OCI-LY1 (cell line): Measurements from ENCODE around the gene PTCD3.
A peak's percentile ranks its signal among the peaks of the same experiment; 100 is the strongest.

Experiments used
- H2AFZ ChIP-seq: fragments of 200-600 bp; sonication (generic), shearing (Covaris generic); 2 replicates; pipeline ENCODE4 v1.6.0; 2014; ENCODE audit warnings: antibody characterized with exemption, mild to moderate bottlenecking, low read length
- H3F3A ChIP-seq: fragments of 200-600 bp; sonication (generic), shearing (Covaris generic); 2 replicates; pipeline ENCODE4 v1.6.0; 2014; ENCODE audit warnings: mild to moderate bottlenecking, antibody characterized with exemption, low read length, moderate library complexity; ENCODE audit not compliant: insufficient read depth
- H3K27ac ChIP-seq: fragments of 200-600 bp; sonication (generic); 2 replicates; pipeline ENCODE4 v1.5.1; 2014; ENCODE audit warnings: low read length, mixed run types, mild to moderate bottlenecking, low read depth; ENCODE audit not compliant: poor library complexity, severe bottlenecking
- H3K27me3 ChIP-seq: fragments of 200-600 bp; sonication (generic); 2 replicates; pipeline ENCODE4 v1.6.0; 2014; ENCODE audit warnings: antibody characterized with exemption, mild to moderate bottlenecking, low read length, moderate library complexity; ENCODE audit not compliant: insufficient read depth
- H3K36me3 ChIP-seq: fragments of 200-600 bp; sonication (generic); 2 replicates; pipeline ENCODE4 v1.6.1; 2014; ENCODE audit warnings: mild to moderate bottlenecking, antibody characterized with exemption, low read length, moderate library complexity, mixed read lengths; ENCODE audit not compliant: insufficient read depth
- H3K4me1 ChIP-seq: fragments of 200-600 bp; sonication (generic); 2 replicates; pipeline ENCODE4 v1.5.1; 2014; ENCODE audit warnings: mild to moderate bottlenecking, low read length, moderate library complexity; ENCODE audit not compliant: insufficient read depth, severe bottlenecking
- H3K4me2 ChIP-seq: fragments of 200-600 bp; sonication (generic), shearing (Covaris generic); 2 replicates; pipeline ENCODE4 v1.6.1; 2014; ENCODE audit warnings: low read length
- H3K4me3 ChIP-seq: fragments of 200-600 bp; sonication (generic); 2 replicates; pipeline ENCODE4 v1.5.1; 2014; ENCODE audit warnings: low read length, low read depth, mild to moderate bottlenecking, mixed read lengths; ENCODE audit not compliant: poor library complexity, severe bottlenecking
- H3K79me2 ChIP-seq: fragments of 200-600 bp; shearing (Covaris generic); 2 replicates; pipeline ENCODE4 v1.6.1; 2016; ENCODE audit warnings: mixed run types, low read length, mixed read lengths; ENCODE audit not compliant: insufficient read depth
- H3K9ac ChIP-seq: fragments of 200-600 bp; sonication (generic), shearing (Covaris generic); 2 replicates; pipeline ENCODE4 v1.6.1; 2014; ENCODE audit warnings: mild to moderate bottlenecking, low read length, mixed read lengths
- H3K9me2 ChIP-seq: fragments of 200-600 bp; sonication (generic), shearing (Covaris generic); 2 replicates; pipeline ENCODE4 v1.6.1; 2014; ENCODE audit warnings: low read depth, mild to moderate bottlenecking, low read length, mixed read lengths
- H3K9me3 ChIP-seq: fragments of 200-600 bp; shearing (Covaris generic); 2 replicates; pipeline ENCODE4 v1.6.1; 2014; ENCODE audit warnings: low read length, mixed read lengths
- H4K20me1 ChIP-seq: fragments of 200-600 bp; sonication (generic), shearing (Covaris generic); 2 replicates; pipeline ENCODE4 v1.6.0; 2016; ENCODE audit warnings: mild to moderate bottlenecking, low read length; ENCODE audit not compliant: insufficient read depth
- EZH2 ChIP-seq: fragments of 200-600 bp; sonication (generic), shearing (Covaris generic); IDR thresholded peaks from 2 replicates; pipeline ENCODE4 v1.8.0; 2017; ENCODE audit warnings: borderline replicate concordance, mixed run types, mild to moderate bottlenecking, antibody characterized with exemption, low read length, moderate library complexity, mixed read lengths
- TF ChIP-seq, protein P1 (sequence below): fragments of 200-600 bp; sonication (generic), shearing (Covaris generic); IDR thresholded peaks from 2 replicates; pipeline ENCODE4 v1.5.1; 2017; ENCODE audit warnings: mild to moderate bottlenecking, antibody characterized with exemption, low read length, moderate library complexity, mixed read lengths

Gene PTCD3

DNA sequence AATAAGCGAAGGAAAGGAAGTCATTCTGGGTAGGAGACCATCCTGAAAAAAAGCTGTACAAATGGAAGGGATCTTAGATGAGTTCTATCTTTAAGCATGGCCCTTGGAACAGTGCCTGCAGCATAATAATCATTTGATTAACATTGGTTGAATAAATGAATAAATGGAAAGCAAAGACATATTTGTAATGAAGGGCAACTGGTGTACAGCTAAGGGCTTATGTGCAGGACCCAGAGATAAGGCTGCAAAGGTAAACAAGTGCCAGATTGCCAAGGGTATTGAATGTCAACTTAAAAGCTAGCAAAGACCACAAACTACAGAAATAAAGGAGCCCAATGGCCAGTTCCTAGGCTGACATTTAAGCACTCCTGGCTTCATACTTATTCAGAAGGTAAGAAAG is 69.8 kb downstream of the PTCD3 start:
- peaks cover 6% of the 10 kb centered on the region for H3K79me2 ChIP-seq
- H3K9me3 ChIP-seq, result no peaks in the 10 kb centered on the region
- H3K4me2 ChIP-seq, result no peak overlapping the region
- no peaks in the 10 kb centered on the region for H3F3A ChIP-seq
- no peak overlapping the region for H2AFZ ChIP-seq
- H3K4me1 ChIP-seq, result no peaks in the 10 kb centered on the region
- no peak overlapping the region for H3K4me3 ChIP-seq
- H3K27me3 ChIP-seq, result no peaks in the 10 kb centered on the region
- peaks cover 85% of the 10 kb centered on the region for H3K36me3 ChIP-seq
- H3K9me2 ChIP-seq, result no peaks in the 10 kb centered on the region
- H3K9ac ChIP-seq, result no peak overlapping the region
- no peak overlapping the region for H3K27ac ChIP-seq
- TF ChIP-seq, protein P1, sequence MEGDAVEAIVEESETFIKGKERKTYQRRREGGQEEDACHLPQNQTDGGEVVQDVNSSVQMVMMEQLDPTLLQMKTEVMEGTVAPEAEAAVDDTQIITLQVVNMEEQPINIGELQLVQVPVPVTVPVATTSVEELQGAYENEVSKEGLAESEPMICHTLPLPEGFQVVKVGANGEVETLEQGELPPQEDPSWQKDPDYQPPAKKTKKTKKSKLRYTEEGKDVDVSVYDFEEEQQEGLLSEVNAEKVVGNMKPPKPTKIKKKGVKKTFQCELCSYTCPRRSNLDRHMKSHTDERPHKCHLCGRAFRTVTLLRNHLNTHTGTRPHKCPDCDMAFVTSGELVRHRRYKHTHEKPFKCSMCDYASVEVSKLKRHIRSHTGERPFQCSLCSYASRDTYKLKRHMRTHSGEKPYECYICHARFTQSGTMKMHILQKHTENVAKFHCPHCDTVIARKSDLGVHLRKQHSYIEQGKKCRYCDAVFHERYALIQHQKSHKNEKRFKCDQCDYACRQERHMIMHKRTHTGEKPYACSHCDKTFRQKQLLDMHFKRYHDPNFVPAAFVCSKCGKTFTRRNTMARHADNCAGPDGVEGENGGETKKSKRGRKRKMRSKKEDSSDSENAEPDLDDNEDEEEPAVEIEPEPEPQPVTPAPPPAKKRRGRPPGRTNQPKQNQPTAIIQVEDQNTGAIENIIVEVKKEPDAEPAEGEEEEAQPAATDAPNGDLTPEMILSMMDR, result no peak
- no peak for TF ChIP-seq EZH2
- 0 out of 2 replicates have a peak, but pooled peaks cover 3% of the 10 kb centered on the region for H4K20me1 ChIP-seq

DNA sequence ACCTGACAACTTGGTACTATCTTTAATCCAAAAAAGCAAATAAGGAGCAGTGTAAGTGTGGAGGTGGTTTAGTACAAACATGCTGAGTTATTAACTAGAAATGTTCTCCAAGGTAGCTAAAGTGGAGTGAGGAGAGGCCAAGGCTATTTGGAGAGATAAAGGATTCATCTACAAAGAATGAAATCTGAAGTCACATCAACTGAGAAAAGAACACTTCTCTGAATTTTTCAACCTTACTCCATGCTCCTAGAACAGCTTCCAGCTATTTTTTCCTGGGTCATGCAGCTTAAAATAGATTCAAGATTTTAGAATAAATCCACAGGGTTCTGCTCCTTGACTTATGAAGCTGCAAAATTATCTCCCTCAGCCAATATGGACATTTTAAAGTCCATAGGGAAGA is 70.6 kb downstream of the PTCD3 start:
- Histone ChIP-seq H3K4me1 (no peaks in the 10 kb centered on the region), H3F3A (no peaks in the 10 kb centered on the region), H2AFZ (no peak overlapping the region), H3K9me3 (no peaks in the 10 kb centered on the region), H3K36me3 (peaks cover 82% of the 10 kb centered on the region), H4K20me1 (peaks cover 5% of the 10 kb centered on the region; the same call in 1 of the 2 replicates), H3K4me3 (no peak overlapping the region), H3K9me2 (no peaks in the 10 kb centered on the region), H3K27me3 (no peaks in the 10 kb centered on the region), H3K4me2 (no peak overlapping the region), H3K9ac (no peak overlapping the region), H3K79me2 (peaks cover 14% of the 10 kb centered on the region), H3K27ac (no peak overlapping the region)
- TF ChIP-seq, protein P1, result no peak
- no peak for TF ChIP-seq EZH2

GRCh38 chr2:86185517-86186212 is 79.6 kb downstream of the PTCD3 start:
- Histone ChIP-seq H3K36me3 (peaks cover 29% of the 10 kb centered on the region), H3K4me1 (peaks cover 51% of the 10 kb centered on the region), H3K4me2 (peak overlapping the region; percentile 40), H3K9ac (peak overlapping the region; percentile 16; the same call in 1 of the 2 replicates), H3F3A (no peaks in the 10 kb centered on the region), H3K9me3 (no peaks in the 10 kb centered on the region), H3K79me2 (peaks cover 99% of the 10 kb centered on the region), H2AFZ (no peak overlapping the region), H3K27me3 (no peaks in the 10 kb centered on the region), H3K27ac (peak overlapping the region; percentile 73), H3K4me3 (peak overlapping the region; percentile 12), H4K20me1 (peaks cover 2% of the 10 kb centered on the region; the same call in 1 of the 2 replicates), H3K9me2 (no peaks in the 10 kb centered on the region)
- TF ChIP-seq, protein P1, result no peak
- TF ChIP-seq EZH2, result no peak
